Neural cell (in vitro differentiated cells): ENCODE measurements around the gene C12orf42. TPM values are rescaled to one million over a fixed set of nuclear protein-coding genes. Genes with fewer than 3 reads are reported as not detected.

Experiments
- H2AFZ ChIP-seq: fragments of 200-600, 300-800 bp; sonication (generic), shearing (Covaris generic); 2 replicates; pipeline ENCODE4 v1.6.0; 2014; ENCODE audit warnings: low read depth, mild to moderate bottlenecking, antibody characterized with exemption, low read length, moderate library complexity
- H3F3A ChIP-seq: fragments of 200-600 bp; shearing (Covaris generic); 2 replicates; pipeline ENCODE4 v1.6.1; 2016; ENCODE audit warnings: mild to moderate bottlenecking, moderate library complexity, mixed read lengths, antibody characterized with exemption, low read length; ENCODE audit not compliant: insufficient read depth, poor library complexity, severe bottlenecking
- H3K27ac ChIP-seq: fragments of 200-600, 300-800 bp; sonication (generic), shearing (Covaris generic); 2 replicates; pipeline ENCODE4 v1.5.1; 2014; ENCODE audit warnings: mild to moderate bottlenecking, low read length, moderate library complexity
- H3K27me3 ChIP-seq: fragments of 300-800, 200-600 bp; sonication (generic), shearing (Covaris generic); 2 replicates; pipeline ENCODE4 v1.6.0; 2014; ENCODE audit warnings: mild to moderate bottlenecking, low read depth, low read length, moderate library complexity; ENCODE audit not compliant: insufficient read depth
- H3K36me3 ChIP-seq: fragments of 300-800, 200-600 bp; sonication (generic), shearing (Covaris generic); 2 replicates; pipeline ENCODE4 v1.5.1; 2014; ENCODE audit warnings: mild to moderate bottlenecking, antibody characterized with exemption, low read length, moderate library complexity; ENCODE audit not compliant: insufficient read depth
- H3K4me2 ChIP-seq: fragments of 300-800, 200-600 bp; sonication (generic), shearing (Covaris generic); 2 replicates; pipeline ENCODE4 v1.6.0; 2014; ENCODE audit warnings: mild to moderate bottlenecking, low read length
- H3K4me3 ChIP-seq: fragments of 300-800, 200-600 bp; sonication (generic), shearing (Covaris generic); 2 replicates; pipeline ENCODE4 v1.5.1; 2014; ENCODE audit warnings: mild to moderate bottlenecking, low read length, moderate library complexity
- H3K79me2 ChIP-seq: fragments of 200-600 bp; shearing (Covaris generic); replicated peaks from 2 replicates; pipeline ENCODE4 v1.6.0; 2014; ENCODE audit warnings: mild to moderate bottlenecking, low read length, moderate library complexity; ENCODE audit not compliant: insufficient read depth
- H3K9ac ChIP-seq: fragments of 300-800, 200-600 bp; sonication (generic), shearing (Covaris generic); 2 replicates; pipeline ENCODE4 v1.6.1; 2016; ENCODE audit warnings: mild to moderate bottlenecking, low read length, mixed read lengths
- H3K9me2 ChIP-seq: fragments of 200-600 bp; shearing (Covaris generic); 2 replicates; pipeline ENCODE4 v1.6.1; 2016; ENCODE audit warnings: mild to moderate bottlenecking, low read length, mixed read lengths; ENCODE audit not compliant: insufficient read depth
- H3K9me3 ChIP-seq: fragments of 200-600, 300-800 bp; sonication (generic), shearing (Covaris generic); 2 replicates; pipeline ENCODE4 v1.6.1; 2016; ENCODE audit warnings: mild to moderate bottlenecking, mixed run types, low read length, moderate library complexity, mixed read lengths
- H4K20me1 ChIP-seq: fragments of 200-600 bp; shearing (Covaris generic); 2 replicates; pipeline ENCODE4 v1.6.1; 2016; ENCODE audit warnings: mild to moderate bottlenecking, mixed run types; ENCODE audit not compliant: insufficient read depth
- CTCF ChIP-seq: fragments of 450-650 bp; IDR thresholded peaks from 2 replicates; pipeline ENCODE4 v1.5.1; 2014; ENCODE audit warnings: antibody characterized with exemption, mild to moderate bottlenecking, moderate library complexity; ENCODE audit not compliant: poor library complexity, severe bottlenecking
- EP300 ChIP-seq: fragments of 450-650 bp; conservative IDR thresholded peaks from 2 replicates; pipeline ENCODE4 v1.6.1; 2014; ENCODE audit warnings: antibody characterized with exemption, mild to moderate bottlenecking, moderate library complexity; ENCODE audit not compliant: poor library complexity, severe bottlenecking
- EZH2 ChIP-seq: fragments of 200-600, 300-800 bp; shearing (Covaris generic), sonication (generic); IDR thresholded peaks from 2 replicates; pipeline ENCODE4 v1.6.1; 2014; ENCODE audit warnings: antibody characterized with exemption, low read length, borderline replicate concordance, mild to moderate bottlenecking; ENCODE audit not compliant: insufficient read depth, poor library complexity, severe bottlenecking
- MXI1 ChIP-seq: fragments of 450-650 bp; conservative IDR thresholded peaks from 2 replicates; pipeline ENCODE4 v1.6.1; 2014; ENCODE audit warnings: antibody characterized with exemption, mild to moderate bottlenecking; ENCODE audit not compliant: poor library complexity, severe bottlenecking
- POLR2AphosphoS5 ChIP-seq: IDR thresholded peaks from 2 replicates; pipeline ENCODE4 v1.6.1; 2012
- RAD21 ChIP-seq: fragments of 450-650 bp; conservative IDR thresholded peaks from 2 replicates; pipeline ENCODE4 v1.6.1; 2014; ENCODE audit warnings: antibody characterized with exemption, mild to moderate bottlenecking, moderate library complexity
- REST ChIP-seq: IDR thresholded peaks from 2 replicates; pipeline ENCODE4 v1.6.1; 2012; ENCODE audit warnings: borderline replicate concordance
- SMC3 ChIP-seq: fragments of 450-650 bp; conservative IDR thresholded peaks from 2 replicates; pipeline ENCODE4 v1.6.1; 2014; ENCODE audit warnings: antibody characterized with exemption, mild to moderate bottlenecking, moderate library complexity; ENCODE audit not compliant: poor library complexity
- TAF1 ChIP-seq: IDR thresholded peaks from 2 replicates; pipeline ENCODE4 v1.6.1; 2012; ENCODE audit warnings: low read depth
- polyA plus RNA-seq: library from polyadenylated mRNA; depleted of rRNA; stranded (reverse); fragments of >200 nt; gene quantifications from 2 replicates; pipeline ENCODE4 v1.2.3, GENCODE V29; 2014

Gene C12orf42
- polyA plus RNA-seq, 1 donor from 2014 or later, result 0.54 TPM

- H3K9me3 ChIP-seq, result no peaks in the 10 kb centered on the region
- H3K27me3 ChIP-seq, result no peaks in the 10 kb centered on the region
- H3K4me3 ChIP-seq, result no peak overlapping the region
- no peaks in the 10 kb centered on the region for H3F3A ChIP-seq
- no peaks in the 10 kb centered on the region for H3K79me2 ChIP-seq
- no peak overlapping the region for H3K27ac ChIP-seq
- H4K20me1 ChIP-seq, result no peaks in the 10 kb centered on the region
- H3K9me2 ChIP-seq, result no peaks in the 10 kb centered on the region
- no peak overlapping the region for H2AFZ ChIP-seq
- no peak overlapping the region for H3K9ac ChIP-seq
- H3K36me3 ChIP-seq, result no peaks in the 10 kb centered on the region
- H3K4me2 ChIP-seq, result no peak overlapping the region
- no peak for TF ChIP-seq RAD21
- TF ChIP-seq MXI1, result no peak
- TF ChIP-seq REST, result no peak
- TF ChIP-seq POLR2AphosphoS5, result no peak
- TF ChIP-seq CTCF, result no peak
- TF ChIP-seq EP300, result no peak
- no peak for TF ChIP-seq SMC3
- no peak for TF ChIP-seq TAF1
- no peak for TF ChIP-seq EZH2
Observed at GRCh38 chr12:103462675-103463074, 33.1 kb downstream of the C12orf42 start.

GRCh38 chr12:103457471-103457870, 38.3 kb downstream of the C12orf42 start:
- Histone ChIP-seq H3K27me3 (no peaks in the 10 kb centered on the region), H3K27ac (no peak overlapping the region), H4K20me1 (no peaks in the 10 kb centered on the region), H2AFZ (no peak overlapping the region), H3K9me2 (no peaks in the 10 kb centered on the region), H3K9ac (no peak overlapping the region), H3K36me3 (no peaks in the 10 kb centered on the region), H3K4me2 (no peak overlapping the region), H3F3A (no peaks in the 10 kb centered on the region), H3K9me3 (no peaks in the 10 kb centered on the region), H3K4me3 (no peak overlapping the region), H3K79me2 (no peaks in the 10 kb centered on the region)
- TF ChIP-seq TAF1, result no peak
- TF ChIP-seq CTCF, result no peak
- no peak for TF ChIP-seq POLR2AphosphoS5
- TF ChIP-seq SMC3, result no peak
- TF ChIP-seq RAD21, result no peak
- TF ChIP-seq EP300, result no peak
- TF ChIP-seq MXI1, result no peak
- TF ChIP-seq REST, result no peak
- TF ChIP-seq EZH2, result no peak
